B cell (primary cell): ENCODE results near the gene RNF40. TPM values are rescaled to one million over a fixed set of nuclear protein-coding genes. Genes with fewer than 3 reads are reported as not detected.

Experiments used
- ATAC-seq: fragments of 200-7000 bp; cut with Tn5 transposase; one replicate; pipeline ENCODE4 v1.10.0; 2021; ENCODE audit warnings: low read depth, mild to moderate bottlenecking, moderate number of reproducible peaks, moderate library complexity
- CTCF ChIA-PET: fragments of 350-600 bp; sonication (Branson Sonifier 250); formaldehyde crosslinking; loops from one replicate; lab custom pipeline; 2021; ENCODE audit warnings: antibody characterized with exemption, inconsistent platforms; lab: Charles Lee
- POLR2A ChIA-PET: fragments of 350-600 bp; sonication (Branson Sonifier 250); formaldehyde crosslinking; loops from one replicate; lab custom pipeline; 2021; ENCODE audit warnings: antibody characterized with exemption; lab: Charles Lee
- DNase-seq: peaks from one replicate; pipeline ENCODE4 v3.0.0; 2013
- H2AFZ ChIP-seq: 2 replicates; pipeline ENCODE4 v1.6.1; 2012; ENCODE audit warnings: mild to moderate bottlenecking, low read depth, low read length; ENCODE audit not compliant: insufficient read depth, poor library complexity, severe bottlenecking
- H3K27ac ChIP-seq, 2 donors: 1 replicate in 1 of 2; 2 replicates in 1 of 2; pipeline ENCODE4 v1.5.1; 2012 to 2013; ENCODE audit warnings: low read length in 2 of 2, mild to moderate bottlenecking in 2 of 2, moderate library complexity in 1 of 2
- H3K27me3 ChIP-seq, 4 experiments: fragments of 200-600 bp in 1 of 4; sonication (generic) in 1 of 4; replicated peaks in 1 of 4; 1 replicate in 2 of 4; 2 replicates in 2 of 4; pipeline versions ENCODE4 v1.6.1 to v1.7.0; 2013 to 2016; ENCODE audit warnings: low read length in 3 of 4, mild to moderate bottlenecking in 2 of 4, mixed read lengths in 1 of 4, moderate library complexity in 1 of 4; ENCODE audit not compliant: insufficient read depth in 4 of 4, control insufficient read depth in 3 of 4; ENCODE audit errors: control extremely low read depth in 1 of 4
- H3K36me3 ChIP-seq, 2 experiments: replicated peaks in 1 of 2; 1 replicate in 1 of 2; 2 replicates in 1 of 2; pipeline versions ENCODE4 v1.6.1 to v1.7.1; 2013; ENCODE audit warnings: low read length in 1 of 2; ENCODE audit not compliant: insufficient read depth in 2 of 2, control insufficient read depth in 1 of 2; ENCODE audit errors: control extremely low read depth in 1 of 2, extremely low read depth in 1 of 2
- H3K4me1 ChIP-seq, 2 donors: fragments of 200-600 bp in 1 of 2; sonication (generic) in 1 of 2; 1 replicate in 1 of 2; 2 replicates in 1 of 2; pipeline versions ENCODE4 v1.5.1 to v1.6.1; 2013 to 2017; ENCODE audit warnings: low read length in 2 of 2; ENCODE audit not compliant: control insufficient read depth in 2 of 2, insufficient read depth in 2 of 2
- H3K4me2 ChIP-seq: replicated peaks from 2 replicates; pipeline ENCODE3; 2012; ENCODE audit warnings: mild to moderate bottlenecking, low read depth, low read length; ENCODE audit not compliant: poor library complexity, severe bottlenecking
- H3K4me3 ChIP-seq, 5 experiments: fragments of 200-600 bp in 1 of 5; sonication (generic) in 1 of 5; 1 replicate in 3 of 5; 2 replicates in 2 of 5; pipeline versions ENCODE4 v1.5.1 to v1.7.0; 2011 to 2016; ENCODE audit warnings: low read length in 4 of 5, mild to moderate bottlenecking in 4 of 5, low read depth in 2 of 5, control low read depth in 1 of 5, moderate library complexity in 1 of 5; ENCODE audit not compliant: insufficient read depth in 1 of 5; ENCODE audit errors: control extremely low read depth in 1 of 5, extremely low read depth in 1 of 5
- H3K79me2 ChIP-seq: fragments of 200-600 bp; sonication (generic); one replicate; pipeline ENCODE4 v1.6.0; 2016; ENCODE audit warnings: low read length; ENCODE audit not compliant: control insufficient read depth, insufficient read depth
- H3K9ac ChIP-seq: fragments of 200-600 bp; sonication (generic); 2 replicates; pipeline ENCODE4 v1.6.1; 2017; ENCODE audit warnings: mild to moderate bottlenecking, low read length, moderate library complexity
- H3K9me3 ChIP-seq, 3 donors: one replicate each; pipeline versions ENCODE4 v1.6.1 to v1.7.1; 2013; ENCODE audit warnings: low read length in 2 of 3; ENCODE audit not compliant: control insufficient read depth in 2 of 3, insufficient read depth in 1 of 3; ENCODE audit errors: control extremely low read depth in 1 of 3
- H4K20me1 ChIP-seq: 2 replicates; pipeline ENCODE4 v1.6.0; 2012; ENCODE audit warnings: mild to moderate bottlenecking, low read length; ENCODE audit not compliant: insufficient read depth, control insufficient read depth, poor library complexity, severe bottlenecking
- H3K27ac Mint-ChIP-seq: one replicate; pipeline ENCODE4 v1.8.0; 2021; ENCODE audit warnings: mixed read lengths
- H3K27me3 Mint-ChIP-seq: one replicate; pipeline ENCODE4 v1.8.0; 2021; ENCODE audit warnings: mixed read lengths
- H3K4me1 Mint-ChIP-seq: one replicate; pipeline ENCODE4 v1.8.0; 2021; ENCODE audit warnings: mixed read lengths
- H3K4me3 Mint-ChIP-seq: one replicate; pipeline ENCODE4 v1.8.0; 2021; ENCODE audit warnings: mixed read lengths
- H3K9me3 Mint-ChIP-seq: one replicate; pipeline ENCODE4 v1.8.0; 2022; ENCODE audit warnings: mixed read lengths; ENCODE audit not compliant: insufficient read depth
- EZH2 ChIP-seq: IDR thresholded peaks from 2 replicates; pipeline ENCODE4 v1.6.1; 2012; ENCODE audit warnings: borderline replicate concordance, low read depth, mild to moderate bottlenecking, moderate library complexity, low read length; ENCODE audit not compliant: insufficient read depth, poor library complexity, severe bottlenecking
- WGBS: methylation state at CpG from one replicate; pipeline ENCODE4 v1.1.5; 2013; ENCODE audit warnings: missing lambda C conversion rate; ENCODE audit not compliant: insufficient coverage; 5-methylcytosine and 5-hydroxymethylcytosine counted together
- intact Hi-C: fragments of 100-400 bp; cut with micrococcal nuclease; formaldehyde crosslinking; loops from one replicate; pipeline ENCODE4 v1.10.0; 2022
- polyA plus RNA-seq: library from polyadenylated mRNA; depleted of rRNA; stranded (reverse); fragments of >200 nt; gene quantifications from 2 replicates; pipeline ENCODE4 v1.2.3, GENCODE V29; 2012
- total RNA-seq, 2 donors: library from RNA; stranded (reverse); fragments of 120-200 nt in 1 of 2; gene quantifications; 1 replicate in 1 of 2; 2 replicates in 1 of 2; pipeline versions ENCODE4 v1.2.3 to v1.2.4, GENCODE V29; 2013 to 2022
- TF ChIP-seq, protein P1 (sequence below): fragments of 200-600 bp; IDR thresholded peaks from one replicate; pipeline ENCODE4 v1.8.0; 2022; ENCODE audit warnings: antibody characterized with exemption, mild to moderate bottlenecking

Gene RNF40
- total and polyA plus RNA-seq, 2 donors (not counting 1 experiment from before 2014, with no cell fraction given), result 41.8 to 121 TPM

DNA sequence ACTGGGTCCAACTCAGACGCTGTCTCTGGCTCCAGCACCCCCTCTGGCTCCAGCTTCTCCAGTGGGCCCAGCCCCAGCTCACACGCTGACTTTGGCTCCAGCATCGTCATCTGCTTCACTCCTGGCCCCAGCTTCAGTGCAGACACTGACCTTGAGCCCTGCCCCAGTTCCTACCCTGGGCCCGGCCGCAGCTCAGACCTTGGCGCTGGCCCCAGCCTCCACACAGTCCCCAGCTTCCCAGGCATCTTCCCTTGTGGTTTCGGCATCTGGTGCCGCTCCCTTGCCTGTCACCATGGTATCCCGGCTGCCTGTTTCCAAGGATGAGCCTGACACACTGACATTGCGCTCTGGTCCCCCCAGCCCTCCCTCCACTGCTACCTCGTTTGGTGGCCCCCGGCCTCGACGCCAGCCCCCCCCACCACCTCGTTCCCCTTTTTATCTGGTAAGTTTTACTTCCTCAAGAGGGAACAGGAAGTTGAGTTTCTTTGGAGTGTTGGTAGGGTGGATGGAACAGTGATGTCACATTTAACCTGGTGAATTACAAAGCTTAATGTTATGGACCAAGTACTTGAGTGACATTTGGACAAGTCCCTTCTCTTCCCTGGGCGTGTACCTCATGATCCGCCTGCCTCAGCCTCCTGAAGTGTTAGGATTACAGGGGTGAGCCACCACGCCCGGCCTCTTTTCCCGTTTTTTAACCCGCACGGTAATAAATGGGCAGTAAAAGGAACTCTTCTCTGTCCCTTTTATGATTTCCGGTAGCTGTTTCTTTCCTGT, 37.3 kb upstream of the RNF40 start:
- CTCF ChIA-PET, result no interaction called here
- DNase-seq, result peak; percentile 55
- H3K4me1 ChIP-seq, result peaks cover 6 to 9% of the 10 kb centered on the region in 2 donors
- 91% methylated on average over 10 of the region's 23 CpGs for WGBS
- peak overlapping the region; percentile 26 to 68 for H3K27ac ChIP-seq
- H3K4me3 ChIP-seq, result no peak overlapping the region
- Mint-ChIP-seq H3K27me3 (no peaks in the 10 kb centered on the region), H3K9me3 (no peaks in the 10 kb centered on the region), H3K4me1 (peaks cover 14% of the 10 kb centered on the region), H3K4me3 (no peak overlapping the region), H3K27ac (peak overlapping the region; percentile 6)
- no peak overlapping the region for H3K9ac ChIP-seq
- TF ChIP-seq, protein P1, sequence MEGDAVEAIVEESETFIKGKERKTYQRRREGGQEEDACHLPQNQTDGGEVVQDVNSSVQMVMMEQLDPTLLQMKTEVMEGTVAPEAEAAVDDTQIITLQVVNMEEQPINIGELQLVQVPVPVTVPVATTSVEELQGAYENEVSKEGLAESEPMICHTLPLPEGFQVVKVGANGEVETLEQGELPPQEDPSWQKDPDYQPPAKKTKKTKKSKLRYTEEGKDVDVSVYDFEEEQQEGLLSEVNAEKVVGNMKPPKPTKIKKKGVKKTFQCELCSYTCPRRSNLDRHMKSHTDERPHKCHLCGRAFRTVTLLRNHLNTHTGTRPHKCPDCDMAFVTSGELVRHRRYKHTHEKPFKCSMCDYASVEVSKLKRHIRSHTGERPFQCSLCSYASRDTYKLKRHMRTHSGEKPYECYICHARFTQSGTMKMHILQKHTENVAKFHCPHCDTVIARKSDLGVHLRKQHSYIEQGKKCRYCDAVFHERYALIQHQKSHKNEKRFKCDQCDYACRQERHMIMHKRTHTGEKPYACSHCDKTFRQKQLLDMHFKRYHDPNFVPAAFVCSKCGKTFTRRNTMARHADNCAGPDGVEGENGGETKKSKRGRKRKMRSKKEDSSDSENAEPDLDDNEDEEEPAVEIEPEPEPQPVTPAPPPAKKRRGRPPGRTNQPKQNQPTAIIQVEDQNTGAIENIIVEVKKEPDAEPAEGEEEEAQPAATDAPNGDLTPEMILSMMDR, result no peak
- TF ChIP-seq EZH2, result no peak
- H3K27me3 ChIP-seq, result no peaks in the 10 kb centered on the region
- intact Hi-C loops, result no loop called here
- peaks cover 39% of the 10 kb centered on the region for H4K20me1 ChIP-seq
- H3K9me3 ChIP-seq, result no peaks in the 10 kb centered on the region
- H2AFZ ChIP-seq, result no peak overlapping the region
- peaks cover 3 to 74% of the 10 kb centered on the region in 2 experiments for H3K36me3 ChIP-seq
- H3K79me2 ChIP-seq, result peaks cover 18% of the 10 kb centered on the region
- H3K4me2 ChIP-seq, result peak overlapping the region; percentile 4
- POLR2A ChIA-PET, result no interaction called here
- peak; percentile 39 for ATAC-seq

DNA sequence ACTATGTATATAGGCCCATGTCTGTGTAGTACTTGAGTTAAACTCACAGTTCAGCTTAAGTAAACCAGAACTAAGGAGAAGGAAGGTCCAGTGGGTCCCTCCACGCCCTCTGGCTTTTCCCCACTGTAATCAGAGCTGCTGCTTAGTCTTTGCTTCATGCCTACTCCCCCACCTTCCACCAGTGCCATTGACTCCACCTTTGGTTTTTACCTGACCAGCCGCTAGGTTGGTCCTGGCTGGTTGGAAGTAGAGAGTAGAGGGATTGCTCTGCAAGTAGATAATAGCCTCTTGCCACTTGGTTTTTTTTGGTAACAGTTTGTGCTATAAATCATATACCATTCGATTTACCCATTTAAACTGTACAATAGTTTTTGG, 36.7 kb upstream of the RNF40 start:
- Histone ChIP-seq H3K4me1 (peaks cover 6 to 9% of the 10 kb centered on the region in 2 donors), H4K20me1 (peaks cover 33% of the 10 kb centered on the region), H3K9ac (no peak overlapping the region), H3K4me2 (peak overlapping the region; percentile 4), H3K27ac (peak overlapping the region; percentile 26 to 68), H3K9me3 (no peaks in the 10 kb centered on the region), H3K79me2 (peaks cover 13% of the 10 kb centered on the region), H2AFZ (no peak overlapping the region), H3K27me3 (no peaks in the 10 kb centered on the region), H3K4me3 (no peak overlapping the region), H3K36me3 (peaks cover 3 to 73% of the 10 kb centered on the region in 2 experiments)
- CTCF ChIA-PET, result no interaction called here
- no peak for TF ChIP-seq EZH2
- TF ChIP-seq, protein P1, result no peak
- H3K27me3 Mint-ChIP-seq, result no peaks in the 10 kb centered on the region
- H3K4me3 Mint-ChIP-seq, result no peak overlapping the region
- H3K4me1 Mint-ChIP-seq, result peaks cover 14% of the 10 kb centered on the region
- intact Hi-C loops, result no loop called here
- peak overlapping the region; percentile 6 for H3K27ac Mint-ChIP-seq
- POLR2A ChIA-PET, result no interaction called here
- WGBS, result no CpG with 5 or more reads among the region's 3 CpGs
- DNase-seq (no peak), ATAC-seq (no peak)
- H3K9me3 Mint-ChIP-seq, result no peaks in the 10 kb centered on the region
